Skeletal muscle satellite cell (primary cell): Measurements from ENCODE around the gene HOXD8.
A peak's percentile ranks its signal among the peaks of the same experiment; 100 is the strongest.

ENCODE experiments used
- H3K27me3 ChIP-seq: 2 replicates; pipeline ENCODE4 v1.7.0; 2013; ENCODE audit warnings: low read length; ENCODE audit not compliant: control insufficient read depth, insufficient read depth
- H3K36me3 ChIP-seq: 2 replicates; pipeline ENCODE4 v1.7.0; 2013; ENCODE audit warnings: mild to moderate bottlenecking, control low read depth, low read length; ENCODE audit not compliant: insufficient read depth
- H3K4me1 ChIP-seq: 2 replicates; pipeline ENCODE4 v1.7.0; 2013; ENCODE audit warnings: low read length; ENCODE audit not compliant: control insufficient read depth, insufficient read depth
- H3K4me2 ChIP-seq: 2 replicates; pipeline ENCODE4 v1.7.0; 2013; ENCODE audit warnings: mild to moderate bottlenecking, low read length
- H3K4me3 ChIP-seq: 2 replicates; pipeline ENCODE4 v1.7.0; 2013; ENCODE audit warnings: low read length
- H3K9ac ChIP-seq: 2 replicates; pipeline ENCODE4 v1.7.0; 2013; ENCODE audit warnings: mild to moderate bottlenecking, low read depth, low read length, moderate library complexity
- H3K9me3 ChIP-seq: replicated peaks from 2 replicates; pipeline ENCODE4 v1.7.0; 2013; ENCODE audit warnings: mild to moderate bottlenecking, control low read depth, low read length

HOXD8 gene

DNA sequence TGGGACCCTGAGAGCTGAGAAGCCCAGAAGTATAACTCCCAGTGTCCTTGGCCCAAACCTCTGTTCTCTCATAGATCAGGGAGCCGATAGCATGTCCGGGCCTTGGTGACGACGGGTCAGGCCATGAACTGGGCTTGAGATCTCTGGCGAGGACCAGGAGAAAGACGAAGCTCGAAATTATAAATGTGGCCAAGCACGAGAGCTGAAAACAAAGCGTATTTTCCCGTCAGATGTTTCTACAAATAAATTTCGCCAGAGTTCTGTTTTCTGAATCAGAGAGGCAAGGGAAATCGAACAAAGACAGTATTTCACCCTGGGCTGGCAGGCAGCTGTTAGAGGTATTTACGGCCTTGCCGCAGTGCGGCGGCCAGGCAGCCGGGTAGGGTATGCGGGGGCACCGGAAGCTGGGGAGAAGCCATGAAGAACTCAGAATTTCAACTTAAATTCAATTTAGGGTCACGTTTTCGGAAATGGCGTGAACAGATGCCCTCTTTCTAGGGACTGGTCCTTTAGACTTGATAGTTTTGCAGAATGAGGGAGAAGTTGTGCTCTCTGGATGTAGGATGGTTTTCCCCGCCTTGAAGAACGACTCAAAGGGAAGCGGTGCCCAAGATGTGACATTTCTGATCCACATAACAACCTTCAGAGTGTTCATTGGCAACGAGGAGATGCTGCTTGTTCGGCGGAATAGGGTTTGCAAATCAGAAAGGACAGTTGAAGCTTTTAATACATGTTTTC lies 9.6 kb downstream of the HOXD8 start:
- Histone ChIP-seq H3K9me3 (no peaks in the 10 kb centered on the region), H3K4me3 (peak overlapping the region; percentile 24), H3K9ac (peak overlapping the region; percentile 68), H3K4me2 (peak overlapping the region; percentile 62), H3K27me3 (no peaks in the 10 kb centered on the region), H3K4me1 (peaks cover 3% of the 10 kb centered on the region), H3K36me3 (no peaks in the 10 kb centered on the region)

DNA sequence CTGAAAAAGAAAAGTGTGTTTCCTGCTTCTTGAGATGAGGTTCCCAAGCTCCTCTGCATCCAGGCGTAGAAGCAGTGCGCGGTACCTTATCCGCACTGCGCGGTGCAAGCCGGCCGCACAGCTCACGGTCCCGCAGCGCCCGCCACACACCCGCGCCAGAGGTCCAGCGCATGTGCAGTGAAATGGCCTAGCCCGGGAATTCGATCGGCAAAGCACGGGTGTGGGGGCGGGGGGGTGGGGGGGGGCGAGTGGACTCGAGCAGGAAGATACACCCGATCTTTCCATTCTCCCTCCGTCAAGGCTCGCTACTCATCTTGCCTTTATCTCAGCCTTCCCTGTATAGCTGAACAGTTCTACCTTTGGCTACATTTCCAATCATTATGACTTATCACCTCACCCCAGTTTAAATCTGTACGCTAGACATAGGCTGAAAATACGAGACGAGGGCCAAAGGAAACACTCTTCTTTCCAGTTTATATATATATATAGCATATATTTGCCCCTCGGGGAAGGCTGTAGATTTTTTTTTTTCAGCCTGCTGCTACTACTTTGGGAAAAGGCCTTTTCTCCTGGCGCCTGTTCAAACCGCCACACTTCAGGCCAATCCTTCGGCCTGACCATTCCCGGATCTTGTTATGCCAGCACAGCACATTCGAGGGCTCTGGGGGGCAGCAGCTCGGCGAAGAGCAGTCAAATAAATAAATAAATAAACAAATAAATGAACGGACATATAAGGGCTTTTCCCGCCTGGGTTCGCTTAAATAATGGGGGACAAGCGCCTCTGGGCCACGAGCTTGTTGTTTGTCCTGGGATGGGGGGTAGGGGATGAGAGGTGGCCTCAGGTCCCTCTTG lies 10.4 kb downstream of the HOXD8 start:
- Histone ChIP-seq H3K4me2 (peak overlapping the region; percentile 88), H3K4me1 (peaks cover 3% of the 10 kb centered on the region), H3K36me3 (no peaks in the 10 kb centered on the region), H3K4me3 (peak overlapping the region; percentile 75), H3K27me3 (no peaks in the 10 kb centered on the region), H3K9me3 (no peaks in the 10 kb centered on the region), H3K9ac (peak overlapping the region; percentile 68)

DNA sequence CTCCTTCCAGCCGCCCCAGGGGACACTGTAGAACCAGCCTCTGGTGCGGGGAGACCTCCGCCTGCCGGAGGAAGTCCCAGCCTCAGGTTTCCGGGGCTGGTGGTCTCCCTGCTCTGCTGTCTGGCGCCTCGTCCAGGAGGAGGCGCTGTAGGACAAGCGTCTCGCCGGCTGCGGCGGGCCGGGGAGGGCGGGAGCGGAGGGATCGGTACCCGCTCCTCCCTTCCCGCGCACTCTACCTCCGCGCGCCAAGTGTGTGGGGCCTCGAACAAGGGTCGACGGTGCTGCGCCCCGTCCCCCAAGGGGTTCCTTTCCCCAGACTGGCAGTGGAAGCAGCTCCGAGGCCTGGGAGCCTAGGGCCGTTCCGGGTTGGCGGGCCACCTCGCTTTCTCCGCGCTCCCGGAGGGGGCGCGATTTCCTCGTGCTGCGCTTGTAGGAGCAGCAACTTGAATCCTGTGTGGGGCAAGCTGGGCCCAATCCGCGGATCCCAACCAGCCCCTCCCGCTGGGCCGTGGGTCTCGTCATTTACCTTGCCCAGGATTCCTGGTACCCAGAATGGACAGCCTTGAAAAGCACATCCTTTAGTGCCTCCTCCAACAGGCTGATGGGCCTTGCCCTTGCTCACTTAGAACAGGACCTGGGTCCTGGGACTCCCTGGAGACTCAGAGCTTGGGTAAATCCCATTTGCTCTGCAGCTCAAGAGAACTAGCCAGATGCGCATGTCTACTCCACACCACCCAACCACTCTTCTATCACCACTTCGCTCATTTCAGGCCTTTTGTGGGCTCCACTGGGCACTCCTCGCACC lies 11.2 kb downstream of the HOXD8 start:
- Histone ChIP-seq H3K9me3 (no peaks in the 10 kb centered on the region), H3K27me3 (peaks cover 5% of the 10 kb centered on the region), H3K4me2 (peak overlapping the region; percentile 88), H3K36me3 (no peaks in the 10 kb centered on the region), H3K4me3 (peak overlapping the region; percentile 75), H3K9ac (peak overlapping the region; percentile 63), H3K4me1 (peaks cover 2% of the 10 kb centered on the region)

DNA sequence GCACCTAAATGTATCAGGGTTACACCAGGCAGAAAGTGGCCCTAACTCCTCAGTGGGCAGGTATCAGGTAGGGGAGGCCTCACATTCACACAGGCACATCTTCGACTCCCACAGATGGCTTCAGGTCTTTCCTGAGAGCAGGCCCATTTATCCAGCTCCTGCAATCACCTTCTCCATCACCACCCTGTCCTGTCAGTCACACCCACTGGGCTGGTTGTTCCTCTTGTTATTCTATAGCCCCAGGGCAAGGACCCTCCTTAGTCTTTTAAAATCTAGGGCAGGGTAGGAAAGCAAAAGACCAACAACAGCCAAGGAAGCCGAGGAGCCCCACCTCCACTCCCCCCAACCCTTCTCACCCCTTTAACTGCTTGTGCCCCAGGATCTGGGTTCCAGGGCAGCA lies 12.8 kb downstream of the HOXD8 start:
- no peaks in the 10 kb centered on the region for H3K4me1 ChIP-seq
- H3K9me3 ChIP-seq = no peaks in the 10 kb centered on the region
- peaks cover 5% of the 10 kb centered on the region for H3K27me3 ChIP-seq
- H3K4me3 ChIP-seq = no peak overlapping the region
- no peak overlapping the region for H3K9ac ChIP-seq
- no peak overlapping the region for H3K4me2 ChIP-seq
- no peaks in the 10 kb centered on the region for H3K36me3 ChIP-seq

DNA sequence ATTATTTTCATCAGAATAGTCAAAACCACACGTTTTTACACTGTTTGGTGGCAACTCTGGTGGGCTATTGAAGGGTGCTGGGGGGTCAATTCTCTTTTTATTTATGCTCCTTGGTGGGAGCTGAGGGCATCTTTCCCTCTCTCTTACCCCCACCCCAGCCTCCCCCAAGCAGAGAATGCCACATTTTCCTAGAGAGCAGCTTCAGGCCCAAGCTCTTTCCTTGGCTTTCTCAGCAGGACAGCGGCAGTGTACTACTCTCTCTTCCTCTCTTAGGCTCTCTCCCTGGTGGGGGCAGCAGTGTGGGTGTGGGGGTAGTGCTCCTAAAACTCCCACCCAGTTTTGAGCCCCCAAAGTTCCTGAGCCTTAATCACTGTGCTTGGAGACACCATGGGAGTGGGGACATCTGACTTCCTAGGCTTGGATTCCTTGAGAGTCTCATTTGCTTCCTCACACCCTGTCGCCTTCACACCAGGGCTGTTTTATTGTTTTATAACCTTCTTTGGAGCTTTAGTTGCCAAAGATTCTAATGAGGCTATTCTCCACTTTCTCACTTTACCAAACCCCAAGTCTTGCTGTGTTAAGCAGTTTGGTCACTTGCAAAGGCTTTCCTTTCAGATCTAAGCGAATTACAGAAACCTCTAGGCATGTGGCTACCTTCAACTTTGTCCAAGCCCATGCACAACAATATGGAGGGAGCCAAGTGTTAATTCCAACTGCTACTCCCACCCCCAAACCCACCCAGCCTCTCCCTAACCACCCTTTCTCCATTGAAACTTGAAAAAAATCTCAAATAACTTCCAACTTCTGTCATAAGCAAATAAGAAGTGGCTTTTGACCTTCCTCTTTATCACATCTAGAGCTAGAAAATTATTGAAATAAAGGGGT lies 15.8 kb downstream of the HOXD8 start:
- H3K27me3 ChIP-seq = peaks cover 5% of the 10 kb centered on the region
- no peak overlapping the region for H3K4me3 ChIP-seq
- H3K9ac ChIP-seq = no peak overlapping the region
- H3K36me3 ChIP-seq = no peaks in the 10 kb centered on the region
- H3K4me1 ChIP-seq = no peaks in the 10 kb centered on the region
- no peak overlapping the region for H3K4me2 ChIP-seq
- H3K9me3 ChIP-seq = no peaks in the 10 kb centered on the region

DNA sequence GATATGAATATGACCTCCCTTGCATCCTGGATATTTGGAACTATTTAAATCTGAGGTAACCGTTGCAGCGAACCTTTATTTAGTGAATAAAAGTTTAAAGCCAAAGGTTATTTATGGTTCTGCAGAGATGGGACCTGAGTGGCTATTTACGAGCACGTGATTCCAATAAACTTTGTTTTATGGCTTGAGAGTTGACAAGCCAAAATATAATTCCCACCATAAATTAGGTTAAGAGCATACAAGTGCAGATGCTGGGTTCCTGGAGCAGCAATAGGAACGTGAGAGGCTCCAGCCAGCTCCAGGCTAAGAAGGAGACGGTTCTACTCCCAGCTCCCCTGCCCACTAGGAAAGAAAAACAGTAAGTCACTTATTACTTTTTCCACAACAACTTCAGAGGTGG lies 16.6 kb downstream of the HOXD8 start:
- no peaks in the 10 kb centered on the region for H3K4me1 ChIP-seq

DNA sequence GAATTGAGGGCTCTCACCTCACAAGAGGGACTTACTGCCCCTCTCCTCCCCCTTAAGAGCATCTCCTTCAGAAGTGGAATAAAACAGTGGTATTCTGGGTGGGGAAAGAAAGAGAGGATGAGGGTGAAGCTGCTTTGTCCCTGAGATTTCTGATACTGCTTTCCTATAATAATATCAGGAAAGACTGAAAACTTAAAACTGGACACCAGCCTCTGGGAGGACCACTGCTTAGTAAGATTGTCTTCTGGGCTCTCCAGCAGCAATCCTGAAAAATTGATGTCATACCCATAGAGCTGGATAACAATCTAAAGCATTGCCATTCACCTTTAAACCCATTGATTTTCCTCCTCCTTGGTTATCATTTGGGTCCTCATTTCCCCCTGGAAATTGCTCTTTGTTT lies 17.1 kb downstream of the HOXD8 start:
- Histone ChIP-seq H3K4me1 (no peaks in the 10 kb centered on the region), H3K9ac (no peak overlapping the region), H3K4me3 (no peak overlapping the region), H3K4me2 (no peak overlapping the region), H3K9me3 (no peaks in the 10 kb centered on the region), H3K27me3 (peaks cover 5% of the 10 kb centered on the region), H3K36me3 (no peaks in the 10 kb centered on the region)

More for the DNA sequence above, 16.6 kb downstream of the HOXD8 start:
- Histone ChIP-seq H3K9ac (no peak overlapping the region), H3K9me3 (no peaks in the 10 kb centered on the region), H3K4me2 (no peak overlapping the region), H3K27me3 (peaks cover 5% of the 10 kb centered on the region), H3K4me3 (no peak overlapping the region), H3K36me3 (no peaks in the 10 kb centered on the region)

DNA sequence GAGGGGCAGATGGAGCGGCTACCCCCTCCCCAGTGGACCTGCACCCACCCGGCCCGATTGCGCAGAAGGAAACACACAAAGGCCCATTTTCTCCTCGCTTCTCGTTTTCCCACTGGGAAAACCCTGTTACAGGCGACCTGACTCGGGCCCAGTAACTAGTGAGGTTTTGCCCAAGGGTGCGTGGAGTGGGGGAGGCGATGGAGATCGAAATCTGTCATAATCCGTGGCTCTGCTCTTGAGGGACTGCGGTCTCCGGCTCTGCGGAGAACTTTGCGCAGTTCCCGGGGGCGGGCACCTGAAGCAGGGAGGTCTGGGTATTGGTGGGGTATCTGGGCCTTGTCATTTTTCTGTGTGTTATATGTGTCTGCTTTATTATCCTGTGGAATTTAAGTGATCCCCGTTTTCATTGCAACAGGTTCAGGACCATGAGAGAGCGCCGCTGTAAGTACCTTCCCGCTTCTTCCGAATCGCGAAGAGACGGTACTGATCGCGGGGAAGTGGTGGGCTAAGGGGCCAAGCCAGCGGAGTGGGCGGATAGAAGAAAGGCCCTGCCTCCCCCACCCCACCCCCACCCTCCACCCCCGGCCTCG lies 17.8 kb downstream of the HOXD8 start:
- Histone ChIP-seq H3K4me2 (no peak overlapping the region), H3K27me3 (peaks cover 5% of the 10 kb centered on the region)

DNA sequence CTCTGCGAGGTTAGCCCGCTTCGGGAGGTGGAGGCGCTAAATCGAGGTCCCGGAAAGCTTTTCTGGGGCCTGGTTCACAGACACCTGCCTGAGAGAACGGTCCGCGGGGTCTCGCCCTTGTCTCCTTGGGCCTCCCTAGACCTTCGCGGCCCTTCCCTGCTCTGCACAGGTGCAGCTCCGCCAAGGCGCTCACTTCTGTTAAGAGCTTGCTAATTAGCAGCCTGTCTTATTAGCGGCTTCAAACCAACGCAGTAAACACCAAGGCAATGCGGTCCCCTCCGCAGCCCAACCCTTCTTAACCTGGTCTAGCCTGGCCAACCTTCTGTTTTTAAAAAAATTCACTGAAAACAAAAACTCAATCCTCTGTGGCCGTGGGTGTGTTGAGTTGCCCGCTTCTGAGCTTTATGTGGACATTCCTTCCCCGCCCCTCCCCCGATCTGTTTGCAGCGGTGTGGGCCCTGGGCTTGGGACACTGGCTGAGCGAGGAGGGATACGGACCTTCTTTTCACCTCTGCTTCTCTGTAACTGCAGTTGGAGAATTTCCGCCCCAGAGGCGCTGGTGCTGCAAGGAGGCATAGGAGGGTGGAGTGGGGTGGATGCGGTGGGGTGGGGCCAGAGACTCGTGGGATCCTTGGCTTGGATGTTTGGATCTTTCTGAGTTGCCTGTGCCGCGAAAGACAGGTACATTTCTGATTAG lies 18.4 kb downstream of the HOXD8 start:
- H3K36me3 ChIP-seq = no peaks in the 10 kb centered on the region
- peaks cover 5% of the 10 kb centered on the region for H3K27me3 ChIP-seq
- no peak overlapping the region for H3K4me3 ChIP-seq
- no peaks in the 10 kb centered on the region for H3K9me3 ChIP-seq
- H3K9ac ChIP-seq = no peak overlapping the region
- no peak overlapping the region for H3K4me2 ChIP-seq
- no peaks in the 10 kb centered on the region for H3K4me1 ChIP-seq

More for the DNA sequence above, 17.8 kb downstream of the HOXD8 start:
- Histone ChIP-seq H3K9ac (no peak overlapping the region), H3K9me3 (no peaks in the 10 kb centered on the region), H3K4me3 (no peak overlapping the region), H3K36me3 (no peaks in the 10 kb centered on the region), H3K4me1 (no peaks in the 10 kb centered on the region)

DNA sequence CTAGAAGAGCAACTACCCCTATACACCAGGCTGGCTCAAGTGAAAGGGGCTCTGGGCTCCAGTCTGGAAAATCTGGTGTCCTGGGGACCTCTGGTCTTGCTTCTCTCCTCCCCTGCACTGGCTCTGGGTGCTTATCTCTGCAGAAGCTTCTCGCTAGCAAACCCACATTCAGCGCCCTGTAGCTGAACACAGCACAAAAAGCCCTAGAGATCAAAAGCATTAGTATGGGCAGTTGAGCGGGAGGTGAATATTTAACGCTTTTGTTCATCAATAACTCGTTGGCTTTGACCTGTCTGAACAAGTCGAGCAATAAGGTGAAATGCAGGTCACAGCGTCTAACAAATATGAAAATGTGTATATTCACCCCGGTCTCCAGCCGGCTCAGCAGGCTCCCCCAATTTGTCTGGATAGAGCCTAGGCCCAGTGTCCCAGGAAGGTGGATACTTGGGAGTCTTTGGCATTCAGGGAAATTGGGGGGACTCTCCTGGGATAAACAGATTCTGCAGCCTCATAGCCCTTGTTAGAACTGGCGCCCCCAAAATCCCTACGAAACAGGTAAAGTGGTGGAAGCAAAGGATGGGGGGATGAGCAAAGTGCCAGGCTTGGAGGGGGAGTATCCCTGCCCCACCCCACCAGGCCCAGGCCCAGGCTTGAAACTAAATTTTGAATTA lies 19.4 kb downstream of the HOXD8 start:
- Histone ChIP-seq H3K4me2 (no peak overlapping the region), H3K4me1 (no peaks in the 10 kb centered on the region), H3K27me3 (peaks cover 5% of the 10 kb centered on the region), H3K36me3 (no peaks in the 10 kb centered on the region), H3K9ac (no peak overlapping the region), H3K4me3 (no peak overlapping the region), H3K9me3 (no peaks in the 10 kb centered on the region)
